Measurements from ENCODE around the gene TOM1L1.
A peak's percentile ranks its signal among the peaks of the same experiment; 100 is the strongest.

TOM1L1 gene

DNA sequence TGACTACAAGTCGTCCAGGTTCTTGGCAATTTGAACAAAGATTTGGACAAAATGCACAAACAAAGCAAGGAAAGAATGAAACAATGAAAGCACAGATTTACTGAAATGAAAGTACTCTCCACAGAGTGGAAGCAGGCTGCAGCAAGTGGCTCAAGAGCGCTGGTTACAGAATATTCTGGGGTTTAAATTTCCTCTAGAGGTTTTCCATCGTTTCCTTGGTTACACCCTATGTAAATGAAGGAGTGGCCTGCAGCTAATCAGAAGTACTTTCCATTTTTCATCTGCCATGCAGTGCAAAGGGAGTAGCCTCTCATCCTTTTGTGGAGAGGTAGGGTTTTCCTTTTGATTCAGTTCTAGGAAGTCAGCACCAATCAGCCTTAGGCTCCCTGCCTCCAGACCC is 79.7 kb downstream of the TOM1L1 start:
- DNase-seq (ENCODE audit: low read depth), result no peak
- TF ChIP-seq, protein P1, sequence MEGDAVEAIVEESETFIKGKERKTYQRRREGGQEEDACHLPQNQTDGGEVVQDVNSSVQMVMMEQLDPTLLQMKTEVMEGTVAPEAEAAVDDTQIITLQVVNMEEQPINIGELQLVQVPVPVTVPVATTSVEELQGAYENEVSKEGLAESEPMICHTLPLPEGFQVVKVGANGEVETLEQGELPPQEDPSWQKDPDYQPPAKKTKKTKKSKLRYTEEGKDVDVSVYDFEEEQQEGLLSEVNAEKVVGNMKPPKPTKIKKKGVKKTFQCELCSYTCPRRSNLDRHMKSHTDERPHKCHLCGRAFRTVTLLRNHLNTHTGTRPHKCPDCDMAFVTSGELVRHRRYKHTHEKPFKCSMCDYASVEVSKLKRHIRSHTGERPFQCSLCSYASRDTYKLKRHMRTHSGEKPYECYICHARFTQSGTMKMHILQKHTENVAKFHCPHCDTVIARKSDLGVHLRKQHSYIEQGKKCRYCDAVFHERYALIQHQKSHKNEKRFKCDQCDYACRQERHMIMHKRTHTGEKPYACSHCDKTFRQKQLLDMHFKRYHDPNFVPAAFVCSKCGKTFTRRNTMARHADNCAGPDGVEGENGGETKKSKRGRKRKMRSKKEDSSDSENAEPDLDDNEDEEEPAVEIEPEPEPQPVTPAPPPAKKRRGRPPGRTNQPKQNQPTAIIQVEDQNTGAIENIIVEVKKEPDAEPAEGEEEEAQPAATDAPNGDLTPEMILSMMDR (IDR thresholded peaks at IDR 0.05; ENCODE audit: control insufficient read depth, extremely low read depth, insufficient read depth), result no peak
- H3K4me3 ChIP-seq (ENCODE audit: low read depth, low read length), result no peak overlapping the region

DNA sequence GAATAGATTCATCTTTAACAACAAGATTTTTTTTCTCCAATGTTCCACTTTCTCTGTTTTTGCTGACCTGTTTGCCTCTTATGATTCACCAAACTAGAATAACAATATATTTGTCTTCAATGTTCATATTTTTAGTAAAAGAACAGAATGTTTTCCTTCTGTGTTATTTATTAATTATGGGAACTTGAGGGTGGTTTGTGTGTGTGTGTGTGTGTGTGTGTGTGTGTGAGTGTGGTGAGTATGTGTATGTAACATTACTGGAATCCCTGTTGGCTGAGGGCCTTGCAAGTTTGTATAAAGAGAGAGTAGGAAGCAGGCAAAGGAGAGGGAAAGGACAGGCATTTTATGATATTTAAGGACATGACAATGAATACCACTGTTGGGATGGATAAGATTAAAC is 81.7 kb downstream of the TOM1L1 start:
- H3K4me3 ChIP-seq (ENCODE audit: low read depth, low read length), result no peak overlapping the region
- no peak for DNase-seq (ENCODE audit: low read depth)
- TF ChIP-seq, protein P1 (IDR thresholded peaks at IDR 0.05; ENCODE audit: control insufficient read depth, extremely low read depth, insufficient read depth), result no peak

DNA sequence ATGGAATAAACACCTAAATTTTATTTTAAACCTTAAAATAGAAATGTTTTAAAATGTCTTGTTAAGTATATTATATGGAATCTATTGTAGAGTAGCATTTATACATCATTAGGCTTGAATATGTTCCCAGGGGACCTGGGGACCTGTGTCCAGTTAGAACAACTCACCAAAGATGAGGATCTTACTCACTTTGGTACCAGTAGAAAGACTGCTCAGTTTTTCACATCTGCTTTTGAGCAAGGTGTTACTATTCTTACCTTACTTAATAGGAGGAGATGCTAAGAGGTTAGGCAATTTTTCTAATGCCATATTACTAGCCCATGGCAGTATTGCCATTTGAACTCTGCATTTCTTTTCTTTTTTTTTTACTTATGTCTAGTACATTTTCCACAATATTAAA is 82.6 kb downstream of the TOM1L1 start:
- no peak for DNase-seq (ENCODE audit: low read depth)
- TF ChIP-seq, protein P1 (IDR thresholded peaks at IDR 0.05; ENCODE audit: control insufficient read depth, extremely low read depth, insufficient read depth), result no peak
- H3K4me3 ChIP-seq (ENCODE audit: low read depth, low read length), result no peak overlapping the region

DNA sequence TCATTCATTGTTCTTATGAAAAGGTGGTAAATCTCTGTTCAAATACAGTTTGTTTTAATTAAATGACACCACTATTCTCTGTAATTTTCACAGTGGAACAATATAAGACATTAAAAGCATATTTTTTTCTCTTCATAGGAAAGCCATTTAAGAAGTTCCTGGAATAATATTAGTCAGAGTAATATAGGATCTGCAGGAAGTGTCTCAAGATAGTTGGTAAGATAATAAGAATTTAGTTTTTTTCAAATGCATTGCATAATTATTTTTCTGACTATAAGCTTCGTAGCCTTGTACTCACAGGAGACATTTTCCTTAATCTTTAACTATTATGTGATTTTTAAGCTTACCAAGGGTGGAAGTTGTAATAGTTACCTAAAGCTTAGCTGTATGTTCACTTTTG is 84.8 kb downstream of the TOM1L1 start:
- TF ChIP-seq, protein P1 (IDR thresholded peaks at IDR 0.05; ENCODE audit: control insufficient read depth, extremely low read depth, insufficient read depth), result no peak
- DNase-seq (ENCODE audit: low read depth), result no peak
- no peak overlapping the region for H3K4me3 ChIP-seq (ENCODE audit: low read depth, low read length)

DNA sequence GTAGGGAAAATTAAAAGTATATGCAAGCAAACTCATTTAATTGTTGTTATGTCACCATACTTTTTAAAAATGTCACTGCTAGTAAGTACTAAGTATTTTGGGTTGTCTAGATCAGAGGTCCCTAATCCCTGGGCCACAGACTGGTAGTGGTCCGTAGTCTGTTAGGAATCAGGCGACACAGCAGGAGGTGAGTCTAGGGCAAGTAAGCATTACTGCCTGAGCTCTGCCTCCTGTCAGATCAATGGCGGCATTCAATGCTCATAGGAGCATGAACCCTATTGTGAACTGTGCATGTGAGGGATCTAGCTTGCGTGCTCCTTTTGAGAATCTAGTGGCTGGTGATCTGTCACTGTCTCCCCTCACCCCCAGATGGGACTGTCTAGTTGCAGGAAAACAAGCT is 89.5 kb downstream of the TOM1L1 start:
- no peak overlapping the region for H3K4me3 ChIP-seq (ENCODE audit: low read depth, low read length)
- no peak for DNase-seq (ENCODE audit: low read depth)
- TF ChIP-seq, protein P1 (IDR thresholded peaks at IDR 0.05; ENCODE audit: control insufficient read depth, extremely low read depth, insufficient read depth), result no peak

DNA sequence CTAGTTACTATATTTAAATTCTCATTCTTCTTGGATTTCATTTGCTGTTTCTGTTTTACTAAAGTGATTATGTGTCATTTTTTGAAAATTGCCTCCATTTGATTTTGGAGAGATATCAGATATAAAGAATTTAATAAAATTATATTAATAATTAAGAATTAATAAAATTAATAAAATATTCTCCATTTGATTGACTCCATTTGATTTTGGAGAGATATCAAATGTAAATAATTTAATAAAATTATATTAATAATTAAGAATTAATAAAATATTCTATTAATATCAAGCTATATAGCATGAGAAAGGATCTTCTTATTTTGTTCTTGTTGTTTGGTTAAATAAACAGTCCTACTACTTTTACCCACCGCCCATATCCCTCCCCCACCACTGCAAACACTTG is 90.9 kb downstream of the TOM1L1 start:
- TF ChIP-seq, protein P1 (IDR thresholded peaks at IDR 0.05; ENCODE audit: control insufficient read depth, extremely low read depth, insufficient read depth), result no peak
- DNase-seq (ENCODE audit: low read depth), result no peak
- no peak overlapping the region for H3K4me3 ChIP-seq (ENCODE audit: low read depth, low read length)

DNA sequence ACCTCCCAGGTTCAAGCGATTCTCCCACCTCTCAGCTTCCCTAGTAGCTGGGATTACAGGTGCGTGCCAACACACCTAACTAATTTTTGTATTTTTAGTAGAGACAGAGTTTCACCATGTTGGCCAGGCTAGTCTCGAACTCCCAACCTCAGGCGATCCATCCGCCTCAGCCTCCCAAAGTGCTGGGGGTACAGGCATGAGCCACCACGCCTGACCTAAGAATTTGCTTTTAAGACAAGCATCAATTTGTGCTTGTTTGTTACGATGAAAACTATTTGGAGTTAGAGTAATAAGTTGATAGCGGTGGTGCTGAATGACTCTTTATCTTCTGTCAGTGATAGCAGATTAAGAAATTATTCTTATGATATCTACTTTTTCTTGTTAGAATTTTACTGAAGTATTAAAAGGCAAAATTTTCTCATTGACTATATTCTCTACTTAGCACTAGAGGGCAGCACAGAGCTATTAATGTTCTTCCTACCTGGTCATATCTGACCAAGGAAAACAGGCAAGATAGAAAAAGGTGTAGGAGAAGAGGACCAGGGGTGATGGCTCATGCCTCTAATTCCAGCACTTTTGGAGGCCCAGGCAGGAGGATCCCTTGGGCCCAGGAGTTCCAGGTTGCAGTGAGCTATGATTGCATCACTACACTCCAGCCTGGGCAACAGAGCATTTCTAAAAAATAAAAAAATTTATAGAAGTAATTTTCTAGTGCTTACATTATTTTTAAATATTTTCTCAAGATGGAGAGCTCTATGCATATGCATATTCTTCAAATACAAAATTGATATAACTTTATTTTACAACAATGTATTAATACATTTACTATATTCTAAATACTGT is 92.4 kb downstream of the TOM1L1 start:
- no peak for DNase-seq (ENCODE audit: low read depth)

More for the DNA sequence above, 92.4 kb downstream of the TOM1L1 start:
- no peak overlapping the region for H3K4me3 ChIP-seq (ENCODE audit: low read depth, low read length)
- TF ChIP-seq, protein P1 (IDR thresholded peaks at IDR 0.05; ENCODE audit: control insufficient read depth, extremely low read depth, insufficient read depth), result peak; percentile 65
